K562 (cell line): ENCODE measurements around the gene ZNF165. TPM values are rescaled to one million over a fixed set of nuclear protein-coding genes. Genes with fewer than 3 reads are reported as not detected.

Source experiments
- CTBP1 ChIP-seq: fragments of 450-650 bp; IDR thresholded peaks from 2 replicates; pipeline ENCODE4 v1.6.1; 2016; ENCODE audit warnings: borderline replicate concordance
- ETV1 ChIP-seq: fragments of 450-650 bp; conservative IDR thresholded peaks from 2 replicates; pipeline ENCODE4 v1.6.1; 2016; ENCODE audit warnings: missing genetic modification characterization, control low read depth, low read depth, missing compliant biosample characterization
- EZH2 ChIP-seq: IDR thresholded peaks from 2 replicates; pipeline ENCODE4 v1.6.1; 2012; ENCODE audit warnings: low read depth, mild to moderate bottlenecking, inconsistent platforms, low read length, borderline replicate concordance
- KDM1A ChIP-seq, 2 experiments: fragments of 450-650 bp; IDR thresholded peaks; 2 replicates each; pipeline ENCODE4 v1.6.1; 2016; ENCODE audit warnings: mild to moderate bottlenecking in 2 of 2
- MAFK ChIP-seq: IDR thresholded peaks from 2 replicates; pipeline ENCODE4 v1.6.1; 2011; ENCODE audit warnings: low read length, improper control_type of control experiment
- MTA1 ChIP-seq: fragments of 450-650 bp; IDR thresholded peaks from 2 replicates; pipeline ENCODE4 v1.6.1; 2017; ENCODE audit warnings: borderline replicate concordance
- NRF1 ChIP-seq, 2 experiments: fragments of 450-650 bp; IDR thresholded peaks in 1 of 2; conservative IDR thresholded peaks in 1 of 2; 2 replicates each; pipeline ENCODE4 v1.6.1; 2014; ENCODE audit warnings: mild to moderate bottlenecking in 2 of 2
- PTRF ChIP-seq: fragments of 450-650 bp; IDR thresholded peaks from 2 replicates; pipeline ENCODE4 v1.6.1; 2016; ENCODE audit warnings: mild to moderate bottlenecking, missing genetic modification characterization, missing compliant biosample characterization
- SMARCC2 ChIP-seq: fragments of 450-650 bp; IDR thresholded peaks from 2 replicates; pipeline ENCODE4 v1.6.1; 2017; ENCODE audit warnings: antibody characterized with exemption, moderate library complexity, mild to moderate bottlenecking, low read depth
- TEAD2 ChIP-seq: fragments of 450-650 bp; IDR thresholded peaks from 2 replicates; pipeline ENCODE4 v1.6.1; 2016; ENCODE audit warnings: missing genetic modification characterization, control low read depth, missing compliant biosample characterization
- polyA plus RNA-seq, 8 experiments: library from polyadenylated mRNA; depleted of rRNA in 4 of 8; stranded (reverse) in 5 of 8; unstranded in 3 of 8; fragments of >200 nt; fragmentation: Nextera tagmentation in 2 of 8; fragmentation: Illumina TruSeq in 1 of 8; extraction: Ambion mirVana in 2 of 8; extraction: Trizol in 1 of 8; gene quantifications; 2 replicates each; pipeline versions ENCODE4 v1.2.1 to v1.2.3, GENCODE V29; 2011 to 2014; ENCODE audit warnings: inconsistent platforms in 1 of 8, missing spikeins in 1 of 8
- total RNA-seq, 7 experiments: library from RNA; depleted of rRNA in 6 of 7; stranded (reverse); fragments of >200 nt in 6 of 7; fragmentation: Illumina TruSeq in 2 of 7; extraction: Trizol in 2 of 7; gene quantifications; 2 replicates each; pipeline versions ENCODE4 v1.2.1 to v1.2.3, GENCODE V29; 2011 to 2021; ENCODE audit warnings: low replicate concordance in 1 of 7
- TF ChIP-seq, protein P1 (sequence below): sonication (generic); formaldehyde crosslinking; IDR thresholded peaks from 2 replicates; pipeline ENCODE4 v1.8.0; 2023; ENCODE audit warnings: mild to moderate bottlenecking, missing genetic modification reagents
- TF ChIP-seq, protein P2 (sequence below): fragments of 200-800 bp; sonication (Bioruptor generic); IDR thresholded peaks from 2 replicates; pipeline ENCODE4 v1.6.1; 2017; ENCODE audit warnings: missing genetic modification characterization, missing compliant biosample characterization
- TF ChIP-seq, protein P3 (sequence below): IDR thresholded peaks from 3 replicates; pipeline ENCODE4 v1.6.1; 2011; ENCODE audit warnings: borderline replicate concordance, mild to moderate bottlenecking; ENCODE audit not compliant: insufficient read length, insufficient read depth
- TF ChIP-seq, protein P4 (sequence below): sonication (generic); formaldehyde crosslinking; IDR thresholded peaks from 2 replicates; pipeline ENCODE4 v1.8.1; 2023; ENCODE audit warnings: missing genetic modification reagents, mild to moderate bottlenecking, borderline replicate concordance

The ZNF165 gene
- total and polyA plus RNA-seq, 9 of the 15 experiments (the other 6 are each of a cell fraction or from before 2014, with no cell fraction given), result 0.82 to 3.6 (median 1.2) TPM

DNA sequence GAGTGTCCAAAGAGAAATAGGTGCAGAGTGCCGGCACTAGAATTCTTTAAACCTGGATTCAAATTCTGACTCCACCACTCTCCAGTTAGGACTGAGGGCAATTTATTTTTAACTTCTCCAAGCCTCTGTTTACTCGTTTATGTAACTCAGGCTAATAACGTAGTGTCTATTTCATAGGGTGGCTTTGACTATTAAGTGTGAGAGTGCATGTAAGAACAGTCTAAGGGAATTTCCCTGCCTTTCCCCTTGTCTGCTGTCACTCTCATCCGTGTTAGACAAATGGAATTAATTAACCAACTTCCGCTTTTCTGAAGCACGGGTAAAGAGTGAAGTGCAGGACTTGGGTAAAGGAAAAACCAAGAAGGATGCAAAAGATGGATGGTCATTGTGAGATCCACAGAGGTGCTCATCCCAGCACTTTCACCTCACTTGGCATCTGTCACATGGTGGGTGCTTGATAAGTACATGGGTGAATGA, 57.2 kb downstream of the ZNF165 start (continued):
- TF ChIP-seq, protein P1, sequence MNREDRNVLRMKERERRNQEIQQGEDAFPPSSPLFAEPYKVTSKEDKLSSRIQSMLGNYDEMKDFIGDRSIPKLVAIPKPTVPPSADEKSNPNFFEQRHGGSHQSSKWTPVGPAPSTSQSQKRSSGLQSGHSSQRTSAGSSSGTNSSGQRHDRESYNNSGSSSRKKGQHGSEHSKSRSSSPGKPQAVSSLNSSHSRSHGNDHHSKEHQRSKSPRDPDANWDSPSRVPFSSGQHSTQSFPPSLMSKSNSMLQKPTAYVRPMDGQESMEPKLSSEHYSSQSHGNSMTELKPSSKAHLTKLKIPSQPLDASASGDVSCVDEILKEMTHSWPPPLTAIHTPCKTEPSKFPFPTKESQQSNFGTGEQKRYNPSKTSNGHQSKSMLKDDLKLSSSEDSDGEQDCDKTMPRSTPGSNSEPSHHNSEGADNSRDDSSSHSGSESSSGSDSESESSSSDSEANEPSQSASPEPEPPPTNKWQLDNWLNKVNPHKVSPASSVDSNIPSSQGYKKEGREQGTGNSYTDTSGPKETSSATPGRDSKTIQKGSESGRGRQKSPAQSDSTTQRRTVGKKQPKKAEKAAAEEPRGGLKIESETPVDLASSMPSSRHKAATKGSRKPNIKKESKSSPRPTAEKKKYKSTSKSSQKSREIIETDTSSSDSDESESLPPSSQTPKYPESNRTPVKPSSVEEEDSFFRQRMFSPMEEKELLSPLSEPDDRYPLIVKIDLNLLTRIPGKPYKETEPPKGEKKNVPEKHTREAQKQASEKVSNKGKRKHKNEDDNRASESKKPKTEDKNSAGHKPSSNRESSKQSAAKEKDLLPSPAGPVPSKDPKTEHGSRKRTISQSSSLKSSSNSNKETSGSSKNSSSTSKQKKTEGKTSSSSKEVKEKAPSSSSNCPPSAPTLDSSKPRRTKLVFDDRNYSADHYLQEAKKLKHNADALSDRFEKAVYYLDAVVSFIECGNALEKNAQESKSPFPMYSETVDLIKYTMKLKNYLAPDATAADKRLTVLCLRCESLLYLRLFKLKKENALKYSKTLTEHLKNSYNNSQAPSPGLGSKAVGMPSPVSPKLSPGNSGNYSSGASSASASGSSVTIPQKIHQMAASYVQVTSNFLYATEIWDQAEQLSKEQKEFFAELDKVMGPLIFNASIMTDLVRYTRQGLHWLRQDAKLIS (CRISPR knock-in tag), result no peak
- TF ChIP-seq, protein P2, sequence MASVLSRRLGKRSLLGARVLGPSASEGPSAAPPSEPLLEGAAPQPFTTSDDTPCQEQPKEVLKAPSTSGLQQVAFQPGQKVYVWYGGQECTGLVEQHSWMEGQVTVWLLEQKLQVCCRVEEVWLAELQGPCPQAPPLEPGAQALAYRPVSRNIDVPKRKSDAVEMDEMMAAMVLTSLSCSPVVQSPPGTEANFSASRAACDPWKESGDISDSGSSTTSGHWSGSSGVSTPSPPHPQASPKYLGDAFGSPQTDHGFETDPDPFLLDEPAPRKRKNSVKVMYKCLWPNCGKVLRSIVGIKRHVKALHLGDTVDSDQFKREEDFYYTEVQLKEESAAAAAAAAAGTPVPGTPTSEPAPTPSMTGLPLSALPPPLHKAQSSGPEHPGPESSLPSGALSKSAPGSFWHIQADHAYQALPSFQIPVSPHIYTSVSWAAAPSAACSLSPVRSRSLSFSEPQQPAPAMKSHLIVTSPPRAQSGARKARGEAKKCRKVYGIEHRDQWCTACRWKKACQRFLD (CRISPR knock-in tag), result peak; percentile 74; the same call in 1 of the 2 replicates
- no peak for TF ChIP-seq MTA1
- TF ChIP-seq, protein P3, sequence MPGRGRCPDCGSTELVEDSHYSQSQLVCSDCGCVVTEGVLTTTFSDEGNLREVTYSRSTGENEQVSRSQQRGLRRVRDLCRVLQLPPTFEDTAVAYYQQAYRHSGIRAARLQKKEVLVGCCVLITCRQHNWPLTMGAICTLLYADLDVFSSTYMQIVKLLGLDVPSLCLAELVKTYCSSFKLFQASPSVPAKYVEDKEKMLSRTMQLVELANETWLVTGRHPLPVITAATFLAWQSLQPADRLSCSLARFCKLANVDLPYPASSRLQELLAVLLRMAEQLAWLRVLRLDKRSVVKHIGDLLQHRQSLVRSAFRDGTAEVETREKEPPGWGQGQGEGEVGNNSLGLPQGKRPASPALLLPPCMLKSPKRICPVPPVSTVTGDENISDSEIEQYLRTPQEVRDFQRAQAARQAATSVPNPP, result no peak
- peak; percentile 52 for TF ChIP-seq CTBP1
- TF ChIP-seq, protein P4, sequence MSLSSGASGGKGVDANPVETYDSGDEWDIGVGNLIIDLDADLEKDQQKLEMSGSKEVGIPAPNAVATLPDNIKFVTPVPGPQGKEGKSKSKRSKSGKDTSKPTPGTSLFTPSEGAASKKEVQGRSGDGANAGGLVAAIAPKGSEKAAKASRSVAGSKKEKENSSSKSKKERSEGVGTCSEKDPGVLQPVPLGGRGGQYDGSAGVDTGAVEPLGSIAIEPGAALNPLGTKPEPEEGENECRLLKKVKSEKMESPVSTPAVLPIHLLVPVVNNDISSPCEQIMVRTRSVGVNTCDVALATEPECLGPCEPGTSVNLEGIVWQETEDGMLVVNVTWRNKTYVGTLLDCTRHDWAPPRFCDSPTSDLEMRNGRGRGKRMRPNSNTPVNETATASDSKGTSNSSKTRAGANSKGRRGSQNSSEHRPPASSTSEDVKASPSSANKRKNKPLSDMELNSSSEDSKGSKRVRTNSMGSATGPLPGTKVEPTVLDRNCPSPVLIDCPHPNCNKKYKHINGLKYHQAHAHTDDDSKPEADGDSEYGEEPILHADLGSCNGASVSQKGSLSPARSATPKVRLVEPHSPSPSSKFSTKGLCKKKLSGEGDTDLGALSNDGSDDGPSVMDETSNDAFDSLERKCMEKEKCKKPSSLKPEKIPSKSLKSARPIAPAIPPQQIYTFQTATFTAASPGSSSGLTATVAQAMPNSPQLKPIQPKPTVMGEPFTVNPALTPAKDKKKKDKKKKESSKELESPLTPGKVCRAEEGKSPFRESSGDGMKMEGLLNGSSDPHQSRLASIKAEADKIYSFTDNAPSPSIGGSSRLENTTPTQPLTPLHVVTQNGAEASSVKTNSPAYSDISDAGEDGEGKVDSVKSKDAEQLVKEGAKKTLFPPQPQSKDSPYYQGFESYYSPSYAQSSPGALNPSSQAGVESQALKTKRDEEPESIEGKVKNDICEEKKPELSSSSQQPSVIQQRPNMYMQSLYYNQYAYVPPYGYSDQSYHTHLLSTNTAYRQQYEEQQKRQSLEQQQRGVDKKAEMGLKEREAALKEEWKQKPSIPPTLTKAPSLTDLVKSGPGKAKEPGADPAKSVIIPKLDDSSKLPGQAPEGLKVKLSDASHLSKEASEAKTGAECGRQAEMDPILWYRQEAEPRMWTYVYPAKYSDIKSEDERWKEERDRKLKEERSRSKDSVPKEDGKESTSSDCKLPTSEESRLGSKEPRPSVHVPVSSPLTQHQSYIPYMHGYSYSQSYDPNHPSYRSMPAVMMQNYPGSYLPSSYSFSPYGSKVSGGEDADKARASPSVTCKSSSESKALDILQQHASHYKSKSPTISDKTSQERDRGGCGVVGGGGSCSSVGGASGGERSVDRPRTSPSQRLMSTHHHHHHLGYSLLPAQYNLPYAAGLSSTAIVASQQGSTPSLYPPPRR (CRISPR knock-in tag), result 0 out of 2 replicates have a peak, but pooled peaks have one; percentile 64
- TF ChIP-seq NRF1 (conservative IDR thresholded peaks at IDR 0.05 in 1 of 2, IDR thresholded peaks at IDR 0.05 in 1 of 2), result 0 out of 4 replicates have a peak, but pooled peaks of 1 of the 2 experiments have one; percentile 2
- TF ChIP-seq KDM1A (IDR thresholded peaks at IDR 0.05), result peak in 1 of 2 experiments; percentile 11; a peak in 1 of 4 replicates
- no peak for TF ChIP-seq EZH2
- 0 out of 2 replicates have a peak, but pooled peaks have one; percentile 6 for TF ChIP-seq MAFK
- TF ChIP-seq TEAD2 (tag), result 0 out of 2 replicates have a peak, but pooled peaks have one; percentile 10
- TF ChIP-seq PTRF, result no peak
- TF ChIP-seq SMARCC2, result peak; percentile 32; the same call in 1 of the 2 replicates
- peak; percentile 45; the same call in 1 of the 2 replicates for TF ChIP-seq ETV1 (tag)
